Measurements from ENCODE around the gene KCNC1.

The KCNC1 gene

GRCh38 chr11:17750801-17751165, 16.2 kb downstream of the KCNC1 start:
- H3K4me3 ChIP-seq (ENCODE audit: low read length): no peak overlapping the region
- H3K9ac ChIP-seq (ENCODE audit: low read length): no peak overlapping the region
- no peaks in the 10 kb centered on the region for H3K4me1 ChIP-seq (ENCODE audit: control insufficient read depth, low read depth, low read length)
- H3K9me3 ChIP-seq (ENCODE audit: control insufficient read depth, low read depth, low read length): no peaks in the 10 kb centered on the region
- H3K27me3 ChIP-seq (ENCODE audit: control insufficient read depth, insufficient read depth, low read length): no peaks in the 10 kb centered on the region
- no peaks in the 10 kb centered on the region for H3K36me3 ChIP-seq (ENCODE audit: control insufficient read depth, low read depth, low read length)
- no peak overlapping the region for H3K27ac ChIP-seq (ENCODE audit: low read length)

GRCh38 chr11:17751558-17751957, 17.0 kb downstream of the KCNC1 start:
- no peak overlapping the region for H3K4me3 ChIP-seq (ENCODE audit: low read length)
- H3K36me3 ChIP-seq (ENCODE audit: control insufficient read depth, low read depth, low read length): no peaks in the 10 kb centered on the region
- H3K9me3 ChIP-seq (ENCODE audit: control insufficient read depth, low read depth, low read length): no peaks in the 10 kb centered on the region
- no peaks in the 10 kb centered on the region for H3K27me3 ChIP-seq (ENCODE audit: control insufficient read depth, insufficient read depth, low read length)
- H3K4me1 ChIP-seq (ENCODE audit: control insufficient read depth, low read depth, low read length): no peaks in the 10 kb centered on the region
- no peak overlapping the region for H3K9ac ChIP-seq (ENCODE audit: low read length)
- no peak overlapping the region for H3K27ac ChIP-seq (ENCODE audit: low read length)

- Histone ChIP-seq H3K27ac (ENCODE audit: low read length) (no peak overlapping the region), H3K36me3 (ENCODE audit: control insufficient read depth, low read depth, low read length) (no peaks in the 10 kb centered on the region), H3K9ac (ENCODE audit: low read length) (no peak overlapping the region), H3K27me3 (ENCODE audit: control insufficient read depth, insufficient read depth, low read length) (no peaks in the 10 kb centered on the region), H3K9me3 (ENCODE audit: control insufficient read depth, low read depth, low read length) (no peaks in the 10 kb centered on the region), H3K4me1 (ENCODE audit: control insufficient read depth, low read depth, low read length) (no peaks in the 10 kb centered on the region), H3K4me3 (ENCODE audit: low read length) (no peak overlapping the region)
Measured at GRCh38 chr11:17752144-17752543, 17.6 kb downstream of the KCNC1 start.

- Histone ChIP-seq H3K4me1 (ENCODE audit: control insufficient read depth, low read depth, low read length) (no peaks in the 10 kb centered on the region), H3K9ac (ENCODE audit: low read length) (no peak overlapping the region), H3K9me3 (ENCODE audit: control insufficient read depth, low read depth, low read length) (no peaks in the 10 kb centered on the region), H3K36me3 (ENCODE audit: control insufficient read depth, low read depth, low read length) (no peaks in the 10 kb centered on the region), H3K27me3 (ENCODE audit: control insufficient read depth, insufficient read depth, low read length) (no peaks in the 10 kb centered on the region), H3K27ac (ENCODE audit: low read length) (no peak overlapping the region), H3K4me3 (ENCODE audit: low read length) (no peak overlapping the region)
Measured at GRCh38 chr11:17753153-17753552, 18.6 kb downstream of the KCNC1 start.

- Histone ChIP-seq H3K27me3 (ENCODE audit: control insufficient read depth, insufficient read depth, low read length) (no peaks in the 10 kb centered on the region), H3K9me3 (ENCODE audit: control insufficient read depth, low read depth, low read length) (no peaks in the 10 kb centered on the region), H3K4me1 (ENCODE audit: control insufficient read depth, low read depth, low read length) (no peaks in the 10 kb centered on the region), H3K36me3 (ENCODE audit: control insufficient read depth, low read depth, low read length) (no peaks in the 10 kb centered on the region), H3K9ac (ENCODE audit: low read length) (no peak overlapping the region), H3K4me3 (ENCODE audit: low read length) (no peak overlapping the region), H3K27ac (ENCODE audit: low read length) (no peak overlapping the region)
Measured at GRCh38 chr11:17753641-17754040, 19.1 kb downstream of the KCNC1 start.

GRCh38 chr11:17755891-17756290, 21.3 kb downstream of the KCNC1 start:
- no peak overlapping the region for H3K9ac ChIP-seq (ENCODE audit: low read length)
- no peaks in the 10 kb centered on the region for H3K36me3 ChIP-seq (ENCODE audit: control insufficient read depth, low read depth, low read length)
- H3K4me3 ChIP-seq (ENCODE audit: low read length): no peak overlapping the region
- H3K4me1 ChIP-seq (ENCODE audit: control insufficient read depth, low read depth, low read length): no peaks in the 10 kb centered on the region
- H3K27me3 ChIP-seq (ENCODE audit: control insufficient read depth, insufficient read depth, low read length): no peaks in the 10 kb centered on the region
- no peak overlapping the region for H3K27ac ChIP-seq (ENCODE audit: low read length)
- H3K9me3 ChIP-seq (ENCODE audit: control insufficient read depth, low read depth, low read length): no peaks in the 10 kb centered on the region

- Histone ChIP-seq H3K27me3 (ENCODE audit: control insufficient read depth, insufficient read depth, low read length) (no peaks in the 10 kb centered on the region), H3K36me3 (ENCODE audit: control insufficient read depth, low read depth, low read length) (no peaks in the 10 kb centered on the region), H3K9ac (ENCODE audit: low read length) (no peak overlapping the region), H3K27ac (ENCODE audit: low read length) (no peak overlapping the region), H3K4me3 (ENCODE audit: low read length) (no peak overlapping the region), H3K9me3 (ENCODE audit: control insufficient read depth, low read depth, low read length) (no peaks in the 10 kb centered on the region), H3K4me1 (ENCODE audit: control insufficient read depth, low read depth, low read length) (no peaks in the 10 kb centered on the region)
Measured at GRCh38 chr11:17760102-17761029, 25.8 kb downstream of the KCNC1 start.

GRCh38 chr11:17762309-17762974, 27.9 kb downstream of the KCNC1 start:
- Histone ChIP-seq H3K4me1 (ENCODE audit: control insufficient read depth, low read depth, low read length) (no peaks in the 10 kb centered on the region), H3K36me3 (ENCODE audit: control insufficient read depth, low read depth, low read length) (no peaks in the 10 kb centered on the region), H3K4me3 (ENCODE audit: low read length) (no peak overlapping the region), H3K9ac (ENCODE audit: low read length) (no peak overlapping the region), H3K27ac (ENCODE audit: low read length) (no peak overlapping the region), H3K9me3 (ENCODE audit: control insufficient read depth, low read depth, low read length) (no peaks in the 10 kb centered on the region), H3K27me3 (ENCODE audit: control insufficient read depth, insufficient read depth, low read length) (no peaks in the 10 kb centered on the region)

- no peaks in the 10 kb centered on the region for H3K36me3 ChIP-seq (ENCODE audit: control insufficient read depth, low read depth, low read length)
- H3K9me3 ChIP-seq (ENCODE audit: control insufficient read depth, low read depth, low read length): no peaks in the 10 kb centered on the region
- H3K9ac ChIP-seq (ENCODE audit: low read length): no peak overlapping the region
- H3K27me3 ChIP-seq (ENCODE audit: control insufficient read depth, insufficient read depth, low read length): no peaks in the 10 kb centered on the region
- no peaks in the 10 kb centered on the region for H3K4me1 ChIP-seq (ENCODE audit: control insufficient read depth, low read depth, low read length)
- no peak overlapping the region for H3K27ac ChIP-seq (ENCODE audit: low read length)
- H3K4me3 ChIP-seq (ENCODE audit: low read length): no peak overlapping the region
Measured at GRCh38 chr11:17763244-17763643, 28.7 kb downstream of the KCNC1 start.

GRCh38 chr11:17763703-17764102, 29.1 kb downstream of the KCNC1 start:
- H3K4me3 ChIP-seq (ENCODE audit: low read length): no peak overlapping the region
- no peak overlapping the region for H3K9ac ChIP-seq (ENCODE audit: low read length)
- no peak overlapping the region for H3K27ac ChIP-seq (ENCODE audit: low read length)
- H3K27me3 ChIP-seq (ENCODE audit: control insufficient read depth, insufficient read depth, low read length): no peaks in the 10 kb centered on the region
- no peaks in the 10 kb centered on the region for H3K4me1 ChIP-seq (ENCODE audit: control insufficient read depth, low read depth, low read length)
- no peaks in the 10 kb centered on the region for H3K36me3 ChIP-seq (ENCODE audit: control insufficient read depth, low read depth, low read length)
- no peaks in the 10 kb centered on the region for H3K9me3 ChIP-seq (ENCODE audit: control insufficient read depth, low read depth, low read length)

- Histone ChIP-seq H3K36me3 (ENCODE audit: control insufficient read depth, low read depth, low read length) (no peaks in the 10 kb centered on the region), H3K27ac (ENCODE audit: low read length) (no peak overlapping the region), H3K27me3 (ENCODE audit: control insufficient read depth, insufficient read depth, low read length) (no peaks in the 10 kb centered on the region), H3K9me3 (ENCODE audit: control insufficient read depth, low read depth, low read length) (no peaks in the 10 kb centered on the region), H3K9ac (ENCODE audit: low read length) (no peak overlapping the region), H3K4me3 (ENCODE audit: low read length) (no peak overlapping the region), H3K4me1 (ENCODE audit: control insufficient read depth, low read depth, low read length) (no peaks in the 10 kb centered on the region)
Measured at GRCh38 chr11:17764446-17765218, 30.1 kb downstream of the KCNC1 start.

Measured in iPS-18a (cell line).